ENCODE results near the gene GRK5.
A peak's percentile ranks its signal among the peaks of the same experiment; 100 is the strongest.

Gene GRK5

GRCh38 chr10:119316002-119316358, 108.6 kb downstream of the GRK5 start:
- DNase-seq (ENCODE audit: low read depth): no peak

GRCh38 chr10:119316729-119317097, 109.3 kb downstream of the GRK5 start:
- DNase-seq (ENCODE audit: low read depth): no peak

GRCh38 chr10:119318411-119319160, 111.2 kb downstream of the GRK5 start:
- DNase-seq (ENCODE audit: low read depth): no peak

DNA sequence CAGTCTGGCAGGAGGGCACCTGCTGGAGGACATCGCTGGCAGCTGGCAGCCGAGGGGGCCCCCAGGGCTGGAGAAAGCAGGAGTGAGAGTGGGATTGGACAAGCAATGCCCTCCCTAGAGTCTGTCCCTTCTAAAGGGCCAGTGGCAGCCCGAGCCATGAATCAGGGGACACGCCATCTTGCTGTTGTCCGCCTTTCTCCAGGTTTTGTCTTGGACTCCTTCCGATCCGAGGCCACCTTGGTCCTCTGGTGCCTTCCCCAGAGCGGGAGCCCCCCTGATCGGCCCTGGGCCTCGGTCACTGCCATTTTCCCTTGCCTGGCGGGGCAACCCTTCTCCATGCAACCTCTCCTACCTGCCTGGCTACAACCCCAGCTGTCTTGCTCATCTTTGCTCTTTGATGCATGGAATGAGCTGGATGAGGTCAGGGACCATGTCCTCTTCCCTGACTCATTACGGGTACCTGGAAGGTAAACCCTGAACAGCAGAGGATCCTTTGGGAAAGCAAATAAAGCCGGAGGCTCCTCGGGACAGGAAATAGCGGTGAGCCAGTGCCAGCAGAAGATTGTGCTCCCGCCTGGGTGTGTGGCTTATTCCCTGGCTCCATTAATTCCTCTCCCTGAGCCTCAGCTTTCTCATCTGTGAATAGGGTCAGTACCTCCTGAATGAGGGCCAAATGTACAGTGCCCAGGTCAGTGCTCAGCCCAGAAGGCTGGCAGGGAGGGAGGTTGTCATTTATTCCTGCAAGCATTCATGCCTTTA, 112.0 kb downstream of the GRK5 start:
- no peak for DNase-seq (ENCODE audit: low read depth)

- no peak for DNase-seq (ENCODE audit: low read depth)
Measured at GRCh38 chr10:119319920-119320258, 112.5 kb downstream of the GRK5 start.

GRCh38 chr10:119320981-119321380, 113.6 kb downstream of the GRK5 start:
- no peak for DNase-seq (ENCODE audit: low read depth)

- DNase-seq (ENCODE audit: low read depth): no peak
Measured at GRCh38 chr10:119323085-119324016, 116.0 kb downstream of the GRK5 start.

DNA sequence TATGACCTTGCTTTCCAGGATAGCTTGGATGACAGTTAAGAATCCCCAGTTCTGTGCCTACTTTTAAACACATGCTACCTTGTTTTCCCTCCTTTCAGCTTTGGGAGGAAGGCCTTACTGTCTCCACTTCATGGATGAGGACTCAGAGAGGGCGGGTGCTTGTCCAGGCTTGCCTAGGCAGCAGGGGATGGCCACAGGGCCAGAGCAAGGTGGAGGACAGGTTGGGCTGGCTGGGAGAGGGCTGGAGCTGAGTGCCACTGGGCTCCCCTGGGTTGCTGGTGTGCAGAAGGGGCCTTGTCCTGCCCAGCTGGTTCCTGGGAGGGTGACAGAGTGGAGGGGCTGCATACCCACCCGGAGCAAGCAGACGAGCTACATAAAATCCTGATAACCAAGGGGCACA, 117.8 kb downstream of the GRK5 start:
- no peak for DNase-seq (ENCODE audit: low read depth)

DNA sequence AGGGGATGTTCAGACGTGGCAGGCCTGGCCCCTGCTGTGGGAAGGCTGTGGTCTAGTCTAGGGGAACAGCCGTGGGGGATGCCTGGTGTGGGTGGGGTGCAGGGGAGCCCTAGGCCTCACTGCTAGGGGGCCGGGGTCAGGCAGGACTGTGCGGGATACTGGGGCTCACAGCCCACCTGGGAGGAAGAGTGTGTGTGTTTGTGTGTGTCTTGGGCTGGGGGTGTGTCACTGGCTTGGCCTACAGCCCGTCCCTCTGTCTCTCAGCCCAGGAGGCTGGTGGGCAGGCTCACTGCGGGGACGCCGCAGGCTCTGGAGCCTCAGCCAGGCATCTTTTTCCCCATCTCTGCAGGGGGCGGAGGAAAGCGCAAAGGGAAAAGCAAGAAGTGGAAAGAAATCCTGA, 118.8 kb downstream of the GRK5 start:
- DNase-seq (ENCODE audit: low read depth): no peak

DNA sequence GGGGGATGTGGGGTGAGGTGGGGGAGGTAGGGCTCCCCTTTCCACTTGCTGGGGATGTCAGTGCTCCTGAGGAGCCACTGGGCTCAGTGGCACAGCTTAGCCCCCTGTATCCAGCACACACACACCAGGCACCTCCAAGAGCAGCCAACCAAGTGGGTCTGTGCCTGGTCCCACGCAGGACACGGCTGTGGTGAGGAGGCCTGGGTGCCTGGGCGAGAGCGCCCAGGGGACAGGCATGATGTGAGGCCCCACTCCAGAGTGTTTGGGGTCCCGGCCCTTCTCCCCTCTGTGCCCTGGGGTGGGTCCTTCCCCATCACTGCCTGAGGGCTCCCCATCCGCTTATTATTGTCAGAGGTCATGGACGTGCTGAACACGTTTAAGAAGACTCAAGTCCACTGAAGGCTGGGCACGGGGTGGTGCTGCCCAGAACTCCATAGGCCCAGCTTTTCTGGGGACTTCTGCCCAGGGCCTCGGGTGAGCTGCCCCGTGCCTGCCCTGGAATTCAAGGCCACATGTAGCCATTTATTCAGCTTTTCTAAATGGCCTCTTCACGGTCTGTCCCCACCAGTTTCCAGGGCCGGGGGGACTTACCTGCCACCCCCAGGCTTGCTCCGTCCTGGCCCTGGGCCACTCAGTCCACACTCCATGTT, 119.8 kb downstream of the GRK5 start:
- no peak for DNase-seq (ENCODE audit: low read depth)

DNA sequence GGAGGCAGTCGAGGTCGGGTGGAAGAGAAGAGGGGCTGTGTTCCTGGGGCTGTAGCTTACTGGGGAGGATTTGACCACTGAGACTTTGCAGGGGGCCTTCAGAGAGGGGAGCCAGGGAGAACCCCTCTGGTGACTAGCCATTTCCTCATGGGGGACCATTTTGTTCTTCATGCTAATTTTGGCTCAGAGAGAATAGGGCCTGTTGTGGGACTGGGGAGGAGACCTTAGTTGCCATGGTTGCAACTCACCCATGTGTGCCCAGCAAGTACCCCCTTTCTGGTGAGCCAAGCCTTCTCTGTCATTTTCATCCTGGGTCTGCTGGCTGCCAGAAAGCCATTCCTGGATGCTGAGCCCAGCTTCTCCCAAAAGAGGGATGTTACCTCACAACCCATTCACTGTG, 120.9 kb downstream of the GRK5 start:
- no peak for DNase-seq (ENCODE audit: low read depth)

- DNase-seq (ENCODE audit: low read depth): no peak
Measured at GRCh38 chr10:119330342-119330741, 123.0 kb downstream of the GRK5 start.

DNA sequence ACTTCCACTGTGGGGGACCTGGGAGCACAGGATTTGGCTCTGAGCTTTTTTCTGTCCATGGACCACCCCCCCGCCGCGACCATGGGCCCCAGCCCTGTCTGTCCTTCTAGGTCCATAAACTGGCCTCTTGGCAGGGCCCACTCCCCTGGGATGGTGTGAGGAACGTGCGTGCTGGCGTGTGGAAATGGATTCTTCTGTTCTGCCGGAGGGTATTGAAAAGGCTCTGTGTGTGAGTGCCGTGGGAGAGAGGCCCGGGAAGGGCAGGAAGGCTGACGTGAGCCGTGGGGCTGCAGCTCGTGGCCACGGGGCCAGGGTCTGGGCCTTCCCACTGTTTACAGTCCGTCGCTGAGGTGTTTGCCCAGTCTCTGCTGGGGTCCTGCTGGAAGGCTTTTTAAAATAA, 123.7 kb downstream of the GRK5 start:
- no peak for DNase-seq (ENCODE audit: low read depth)

DNA sequence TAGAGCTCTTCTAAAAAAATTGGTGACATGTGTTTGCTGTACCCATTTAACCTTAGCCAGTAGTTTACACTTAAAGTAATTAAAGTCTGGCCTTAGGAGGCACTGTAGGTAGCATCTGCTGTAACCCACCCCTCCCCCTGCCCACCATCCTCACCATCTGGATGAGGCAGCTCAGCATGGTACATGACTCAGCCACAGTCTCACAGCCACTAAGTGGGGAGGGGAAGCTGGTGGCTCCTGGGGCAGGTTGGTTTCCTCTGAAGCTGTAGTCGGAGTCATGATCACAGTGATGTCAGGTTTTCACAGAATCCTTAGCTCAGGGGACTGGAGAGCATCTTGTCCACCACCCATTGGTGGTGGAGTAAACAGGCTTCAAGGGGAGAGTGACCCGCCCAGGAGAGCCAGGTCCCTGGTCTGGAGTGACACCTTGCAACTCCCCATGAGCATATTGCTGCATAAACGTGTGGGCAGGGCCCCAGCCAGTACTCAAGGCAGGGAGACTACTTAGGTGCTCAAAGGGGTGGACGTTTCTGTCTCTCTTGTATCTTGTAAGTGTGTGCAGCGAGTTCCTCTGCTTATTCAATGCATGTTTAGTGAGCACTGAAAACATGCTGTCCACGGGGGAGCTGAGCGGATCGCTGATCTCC, 125.9 kb downstream of the GRK5 start:
- DNase-seq (ENCODE audit: low read depth): peak; percentile 43

DNA sequence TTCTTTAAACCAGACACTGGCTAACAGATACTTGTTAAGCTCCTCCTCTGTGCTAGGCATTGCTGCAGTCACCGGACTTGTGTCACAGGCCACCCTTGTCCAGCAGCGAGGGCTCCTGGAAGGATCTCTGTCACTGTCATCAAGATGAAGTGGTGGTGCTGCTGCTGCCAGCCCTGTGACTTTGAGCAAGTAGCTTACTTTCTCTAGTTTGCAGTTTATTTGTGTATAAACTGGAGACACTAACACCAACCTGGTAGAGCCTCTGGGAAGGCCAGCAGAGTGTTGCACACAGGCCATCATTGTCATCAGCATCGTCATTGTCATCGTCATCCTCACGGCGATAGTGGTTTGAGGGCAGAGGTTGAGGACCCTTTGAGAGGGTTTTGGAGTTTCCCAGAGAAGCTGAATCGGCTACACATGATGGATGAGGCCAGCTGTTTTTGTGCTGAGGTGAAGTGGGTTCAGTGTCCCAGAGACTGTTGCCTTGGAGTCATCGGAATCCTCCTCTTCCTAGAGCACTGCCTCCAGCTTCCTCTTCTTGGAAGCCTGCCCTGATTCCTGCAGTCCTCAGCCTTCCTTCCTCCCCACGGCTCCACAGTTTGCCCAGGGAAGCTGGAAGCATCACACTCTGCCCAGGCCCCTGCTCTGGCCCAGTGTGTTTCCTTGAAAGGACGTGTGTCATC, 128.4 kb downstream of the GRK5 start:
- no peak for DNase-seq (ENCODE audit: low read depth)

DNA sequence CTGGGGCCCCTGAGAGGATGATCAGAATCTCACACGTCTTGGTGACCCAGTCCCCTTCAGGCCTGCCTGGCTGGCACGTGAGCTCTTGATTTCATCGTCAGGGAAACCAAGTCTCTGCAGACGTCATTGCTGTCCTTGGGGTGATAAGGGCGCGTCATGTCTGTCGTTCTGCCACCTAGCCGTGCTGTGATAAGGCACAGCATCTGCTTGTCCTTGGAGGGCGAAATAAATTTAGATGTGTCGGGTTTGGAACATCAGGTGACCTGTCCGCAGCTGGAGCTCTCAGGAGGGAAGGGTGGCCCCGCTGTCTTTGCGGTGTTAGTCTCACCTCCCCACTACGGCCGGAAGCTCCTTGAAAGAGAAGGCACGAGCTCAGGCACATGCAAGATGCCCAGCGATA, 129.2 kb downstream of the GRK5 start:
- DNase-seq (ENCODE audit: low read depth): no peak

DNA sequence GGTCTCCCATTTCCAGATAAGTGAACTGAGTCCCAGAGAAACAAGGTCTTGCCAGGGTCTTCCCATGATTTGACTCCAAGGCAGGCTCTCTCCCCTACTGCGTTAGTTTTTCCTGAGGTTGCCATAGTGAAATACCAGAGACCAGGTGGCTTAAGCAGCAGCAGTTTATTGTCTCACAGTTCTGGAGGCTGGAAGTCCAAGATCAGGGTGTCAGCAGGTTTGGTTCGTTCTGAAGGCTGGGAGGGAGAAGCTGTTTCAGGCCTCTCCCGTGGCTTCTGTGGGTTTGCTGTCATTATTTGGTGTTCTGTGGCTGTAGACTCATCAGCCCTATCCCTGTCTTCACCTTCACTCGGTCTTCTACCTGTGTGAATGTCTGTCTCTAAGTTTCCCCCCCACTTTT, 129.9 kb downstream of the GRK5 start:
- no peak for DNase-seq (ENCODE audit: low read depth)

- no peak for DNase-seq (ENCODE audit: low read depth)
Measured at GRCh38 chr10:119337796-119338432, 130.5 kb downstream of the GRK5 start.

- no peak for DNase-seq (ENCODE audit: low read depth)
Measured at GRCh38 chr10:119339109-119339508, 131.7 kb downstream of the GRK5 start.

DNA sequence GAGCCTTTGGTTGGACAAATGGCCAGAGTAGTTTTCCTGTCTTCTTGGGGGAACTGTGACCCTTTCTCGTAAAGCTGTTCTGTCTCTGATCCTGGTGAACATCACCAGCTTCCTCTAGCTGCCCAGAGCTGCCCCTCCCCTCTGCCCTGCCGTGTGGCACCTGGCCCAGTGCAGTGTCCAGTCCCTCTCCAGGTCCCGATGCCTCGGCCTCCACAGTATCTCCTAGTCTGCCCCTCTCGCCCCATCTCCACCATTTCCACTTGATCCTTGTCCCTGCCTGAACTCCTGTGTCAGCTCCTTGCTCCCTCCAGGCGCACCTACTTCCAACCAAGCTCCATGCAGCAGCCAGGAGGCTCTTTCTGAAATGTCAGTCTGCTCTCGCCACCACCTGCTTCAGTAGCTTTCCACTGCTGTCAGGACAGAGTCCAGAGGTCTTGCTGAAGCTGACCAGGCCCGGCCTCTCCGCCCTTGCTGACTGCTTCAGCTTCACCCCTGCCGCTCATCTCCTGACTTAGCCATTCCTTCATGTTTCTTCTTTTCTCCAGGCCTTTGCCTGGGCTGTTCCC, 133.6 kb downstream of the GRK5 start:
- no peak for DNase-seq (ENCODE audit: low read depth)
